Activated CD8-positive, alpha-beta memory T cell treated with anti-CD3 and anti-CD28 coated beads, Interleukin-2, amount 50 U/mL, for 4 hours (primary cell): ENCODE data around the gene SCO2.
"Not testable (repeated sequence)": the region's sequence is repeated elsewhere in the genome, so short reads cannot be mapped to it uniquely, and the experiment has no call there.

Experiments
- DNase-seq: peaks from one replicate; pipeline ENCODE4 v3.0.0-alpha.2; 2020

SCO2 gene

DNA sequence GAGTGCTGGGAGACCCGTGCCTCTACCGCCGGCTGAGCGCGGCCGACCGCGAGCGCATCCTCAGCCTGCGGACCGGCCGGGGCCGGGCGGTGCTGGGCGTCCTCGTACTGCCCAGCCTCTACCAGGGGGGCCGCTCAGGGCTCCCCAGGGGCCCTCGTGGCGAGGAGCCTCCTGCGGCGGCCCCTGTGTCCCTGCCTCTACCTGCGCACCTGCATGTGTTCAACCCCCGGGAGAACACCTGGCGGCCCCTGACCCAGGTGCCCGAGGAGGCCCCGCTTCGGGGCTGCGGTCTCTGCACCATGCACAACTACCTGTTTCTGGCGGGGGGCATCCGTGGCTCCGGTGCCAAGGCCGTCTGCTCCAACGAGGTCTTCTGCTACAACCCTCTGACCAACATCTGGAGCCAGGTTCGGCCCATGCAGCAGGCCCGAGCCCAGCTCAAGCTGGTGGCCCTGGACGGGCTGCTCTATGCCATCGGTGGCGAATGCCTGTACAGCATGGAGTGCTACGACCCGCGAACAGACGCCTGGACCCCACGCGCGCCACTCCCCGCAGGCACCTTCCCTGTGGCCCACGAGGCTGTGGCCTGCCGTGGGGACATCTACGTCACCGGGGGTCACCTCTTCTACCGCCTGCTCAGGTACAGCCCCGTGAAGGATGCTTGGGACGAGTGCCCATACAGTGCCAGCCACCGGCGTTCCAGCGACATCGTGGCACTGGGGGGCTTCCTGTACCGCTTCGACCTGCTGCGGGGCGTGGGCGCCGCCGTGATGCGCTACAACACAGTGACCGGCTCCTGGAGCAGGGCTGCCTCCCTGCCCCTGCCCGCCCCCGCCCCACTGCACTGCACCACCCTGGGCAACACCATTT is 23.8 kb upstream of the SCO2 start:
- DNase-seq, result no peak

DNA sequence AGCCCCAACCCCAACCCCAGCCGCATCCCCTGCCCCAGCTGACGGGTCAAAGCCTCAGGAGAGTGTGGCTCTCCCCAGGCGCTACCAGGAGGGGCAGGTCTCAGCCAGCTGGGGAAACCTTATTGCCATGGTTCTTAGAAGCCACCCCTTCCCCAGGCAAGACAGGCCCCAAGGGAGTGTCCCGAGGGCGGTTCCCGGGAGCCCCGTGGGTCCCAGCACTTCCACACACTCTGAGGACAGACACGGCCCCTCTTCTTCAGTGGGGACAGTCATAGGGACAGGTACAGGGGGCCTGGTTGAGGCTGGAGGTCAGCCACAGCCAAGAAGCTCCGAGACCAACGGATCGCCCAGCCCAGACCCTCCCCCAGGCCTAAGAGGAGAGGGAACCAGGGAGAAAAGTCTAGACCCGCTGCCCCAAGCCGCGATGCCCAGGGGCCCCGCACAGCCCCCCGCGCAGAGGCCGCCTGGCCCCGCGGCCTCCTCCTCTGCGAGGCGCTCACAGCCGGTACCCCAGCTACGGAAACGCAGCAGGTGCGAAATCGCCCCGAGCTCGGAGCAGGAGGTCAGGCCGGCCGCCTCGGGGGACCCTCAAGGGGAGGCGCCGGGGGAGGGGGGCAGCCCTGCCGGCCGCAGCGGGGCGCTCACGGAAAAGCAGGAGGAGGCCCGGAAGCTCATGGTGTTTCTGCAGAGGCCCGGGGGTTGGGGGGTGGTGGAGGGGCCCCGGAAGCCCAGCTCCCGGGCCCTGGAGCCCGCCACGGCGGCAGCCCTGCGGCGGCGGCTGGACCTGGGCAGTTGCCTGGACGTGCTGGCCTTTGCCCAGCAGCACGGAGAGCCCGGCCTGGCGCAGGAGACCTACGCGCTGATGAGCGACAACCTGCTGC is 22.9 kb upstream of the SCO2 start:
- peak; percentile 61 for DNase-seq

DNA sequence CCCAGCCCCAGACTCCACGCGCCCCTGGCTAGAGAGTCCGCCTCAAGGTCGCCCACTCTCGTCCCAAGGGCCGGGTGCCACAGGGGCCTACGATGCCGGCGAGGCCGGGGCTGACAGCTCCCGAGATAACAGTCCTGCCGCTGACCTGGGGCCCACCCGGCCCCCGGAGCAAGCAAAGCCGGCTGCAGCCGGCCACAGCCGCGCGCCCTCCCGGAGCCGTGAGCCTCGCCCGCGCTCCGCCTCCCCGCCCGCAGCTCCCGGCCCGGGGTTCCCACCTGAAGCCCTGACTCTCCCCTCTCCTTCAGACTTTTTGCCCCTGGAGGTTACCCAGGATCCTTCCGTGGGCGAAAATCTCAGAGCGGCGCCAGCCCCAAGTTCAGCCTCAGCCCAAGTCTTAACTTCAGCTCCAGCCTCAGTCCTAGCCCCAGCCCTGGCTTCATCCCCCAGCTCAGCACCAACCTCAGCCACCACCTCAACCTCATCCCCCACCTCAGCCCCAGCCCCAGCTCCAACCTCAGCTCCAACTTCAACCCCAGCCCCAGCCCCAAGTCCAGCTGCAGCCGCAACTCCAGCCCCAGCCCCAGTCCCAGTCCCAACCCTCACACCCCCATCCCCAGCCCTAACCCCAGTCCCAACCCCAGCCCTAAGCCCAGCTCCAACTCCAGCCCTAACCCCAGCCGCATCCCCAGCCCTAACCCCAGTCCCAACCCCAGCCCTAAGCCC is 22.0 kb upstream of the SCO2 start:
- no peak for DNase-seq

DNA sequence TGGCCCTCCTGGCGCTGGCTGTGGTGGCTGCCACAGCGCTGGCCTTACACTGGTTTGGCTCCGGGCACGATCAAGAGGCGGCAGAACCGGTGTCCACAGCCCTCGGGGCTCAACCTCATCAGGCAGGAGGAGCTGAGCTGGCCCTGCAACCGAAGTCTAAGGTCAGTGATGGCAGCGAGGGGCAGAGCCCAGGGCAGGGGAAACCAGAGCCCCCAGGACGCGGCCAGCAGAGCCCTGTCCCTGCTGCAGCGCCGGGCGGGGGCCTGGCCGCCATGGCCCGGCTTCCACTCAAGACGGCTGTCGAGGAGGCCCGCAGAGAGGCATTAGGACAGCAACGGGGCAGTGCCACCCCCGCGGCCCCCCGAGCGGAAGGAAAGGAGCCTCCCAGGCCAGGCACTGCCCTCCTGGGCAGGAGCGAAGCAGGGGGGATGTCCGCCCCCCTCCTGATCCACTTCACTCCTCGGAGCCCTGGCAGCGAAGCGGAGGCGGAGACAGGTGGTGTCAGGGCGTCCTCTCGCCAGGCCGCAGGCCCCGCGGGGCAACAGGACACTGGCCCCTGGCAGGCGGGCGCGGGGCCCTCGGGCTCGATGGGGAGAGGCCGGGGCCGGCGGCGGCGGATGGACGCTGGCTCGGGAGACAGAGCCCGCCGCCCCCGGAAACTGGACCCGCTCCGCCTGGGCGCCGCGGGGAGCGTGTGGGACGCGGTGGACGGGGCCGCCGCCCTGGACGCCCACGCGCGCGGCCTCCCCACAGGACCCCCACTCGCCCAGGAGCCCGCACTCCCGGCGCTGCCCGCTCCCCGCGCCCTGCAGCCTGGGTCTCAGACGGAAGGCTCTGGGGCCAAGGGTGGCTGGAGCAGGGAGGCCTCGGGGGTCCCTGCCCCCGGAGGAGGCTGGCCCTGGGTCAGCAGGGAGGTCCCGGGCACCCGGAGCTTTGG is 21.2 kb upstream of the SCO2 start:
- no peak for DNase-seq

DNA sequence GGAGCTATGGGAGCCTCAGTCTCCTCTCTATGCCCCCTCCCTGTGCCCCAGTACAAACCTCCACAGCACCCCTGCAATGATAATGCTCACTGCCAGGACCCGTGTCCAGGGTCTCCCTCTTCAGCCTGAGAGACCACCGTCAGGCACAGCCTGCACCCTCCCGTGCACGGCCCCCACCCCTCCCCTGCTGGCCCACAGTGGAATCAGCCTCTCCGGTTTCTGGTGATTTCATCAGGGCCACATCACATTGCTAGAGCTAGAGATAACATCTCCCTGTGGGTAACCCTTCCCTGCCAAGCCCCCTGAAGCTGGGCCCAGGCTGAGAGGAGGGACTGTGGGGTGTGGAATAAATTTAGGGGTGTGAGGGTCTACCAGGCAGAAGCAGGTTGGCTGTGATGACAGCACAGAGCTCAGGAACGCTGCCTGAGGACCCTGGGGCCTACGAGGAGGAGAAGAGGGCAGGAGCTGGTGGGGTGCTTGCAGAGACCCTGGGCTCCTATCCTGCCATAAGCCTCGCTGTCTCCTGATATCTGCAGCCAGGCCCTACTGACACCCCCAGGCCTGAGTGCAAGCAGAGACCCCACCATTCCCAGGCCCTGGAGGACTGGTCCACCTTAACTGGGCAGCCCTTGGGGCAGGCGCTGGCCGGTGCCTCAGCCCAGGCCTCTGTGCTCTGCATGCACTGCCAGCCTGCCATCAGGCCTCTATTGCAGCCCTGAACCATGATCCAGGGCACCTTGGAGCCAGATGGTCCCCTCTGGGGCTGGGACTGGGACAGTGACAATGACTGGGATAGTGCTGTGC is 20.3 kb upstream of the SCO2 start, which contains the start of gene KLHDC7B:
KLHDC7B (plus strand) TSS at position 378 of the 804 bp plus-strand sequence; CDS start at position 723, 345 bp downstream.
- DNase-seq, result no peak

DNA sequence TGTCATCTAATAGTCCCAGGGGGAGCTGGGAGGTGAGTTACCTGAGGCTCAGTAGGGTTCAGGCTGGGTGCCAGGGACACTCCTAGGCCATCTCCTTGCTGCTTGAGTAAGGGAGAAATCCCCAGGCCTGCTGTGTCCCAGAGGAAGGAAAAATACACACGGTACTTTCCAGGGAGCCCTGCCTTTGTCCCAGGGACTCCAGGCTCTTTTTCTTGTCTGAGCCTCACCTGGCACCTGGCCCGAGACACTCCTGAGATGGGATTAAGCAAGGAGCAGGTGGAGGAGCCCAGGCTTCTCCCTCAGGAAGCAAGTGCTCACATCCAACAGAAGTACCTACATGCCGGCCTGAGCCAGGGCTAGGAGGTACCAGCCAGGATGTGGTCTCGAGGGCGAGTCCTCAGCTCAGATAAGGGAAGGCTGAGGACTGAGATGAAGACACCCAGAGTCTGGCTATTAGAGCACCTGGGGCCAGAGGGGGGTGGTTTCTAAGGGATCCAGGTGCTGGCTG is 19.4 kb upstream of the SCO2 start:
- no peak for DNase-seq

DNA sequence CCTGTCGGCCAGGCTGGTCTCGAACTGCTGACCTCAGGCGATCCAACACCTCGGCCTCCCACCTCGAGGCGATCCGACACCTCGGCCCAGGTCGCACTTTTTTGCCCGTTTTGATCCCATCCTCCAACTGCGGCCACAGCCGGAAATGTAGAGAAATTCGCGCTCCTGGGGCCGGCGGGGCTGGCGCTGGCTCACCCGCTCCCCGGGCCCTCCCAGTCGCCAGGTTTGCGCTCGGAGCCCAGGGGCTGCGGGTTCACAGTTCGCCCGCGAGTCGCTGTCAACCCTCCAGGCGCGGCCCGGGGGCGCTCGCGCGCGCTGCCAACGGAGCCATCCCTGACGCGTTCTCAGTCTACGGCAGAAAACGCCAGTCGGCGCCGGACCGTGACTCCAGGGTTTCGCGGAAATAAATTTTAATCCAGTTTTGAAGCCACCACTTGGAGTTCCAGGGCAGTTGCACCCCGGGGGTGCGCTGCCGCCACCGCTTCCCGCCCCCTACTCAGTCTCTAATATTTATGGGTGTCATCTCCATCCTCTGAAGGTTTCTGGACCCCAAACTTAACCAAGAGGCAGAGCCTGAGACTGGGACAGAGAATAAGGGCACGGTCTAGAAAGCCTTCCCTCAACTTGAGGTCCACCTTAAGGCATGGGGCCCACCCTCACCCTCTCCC is 18.8 kb upstream of the SCO2 start:
- DNase-seq, result peak; percentile 84

DNA sequence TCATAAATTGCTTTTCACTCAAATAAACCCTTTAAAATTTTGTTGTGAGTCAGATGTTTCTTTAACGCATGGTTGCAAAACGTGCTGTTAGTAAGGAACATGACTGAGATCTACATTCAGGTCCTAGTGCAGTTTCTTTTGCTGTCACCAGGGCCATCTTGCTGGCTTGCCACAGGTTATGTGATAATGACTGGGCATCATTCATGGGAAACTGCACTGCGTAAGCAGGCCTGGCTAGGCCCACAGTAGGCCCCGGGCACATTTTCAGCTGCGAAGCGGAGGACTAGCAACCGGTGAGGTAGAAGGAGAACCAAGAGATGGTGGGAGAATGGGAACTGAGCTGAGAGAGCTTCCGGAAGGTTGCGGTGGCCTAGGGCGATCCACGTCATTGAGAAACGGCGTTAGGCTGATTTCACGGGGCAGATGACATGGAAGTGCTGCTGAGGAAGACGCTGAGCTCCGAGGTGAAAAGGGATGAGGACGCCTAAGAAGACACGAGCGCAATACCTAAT is 17.1 kb upstream of the SCO2 start:
- DNase-seq, result no peak

DNA sequence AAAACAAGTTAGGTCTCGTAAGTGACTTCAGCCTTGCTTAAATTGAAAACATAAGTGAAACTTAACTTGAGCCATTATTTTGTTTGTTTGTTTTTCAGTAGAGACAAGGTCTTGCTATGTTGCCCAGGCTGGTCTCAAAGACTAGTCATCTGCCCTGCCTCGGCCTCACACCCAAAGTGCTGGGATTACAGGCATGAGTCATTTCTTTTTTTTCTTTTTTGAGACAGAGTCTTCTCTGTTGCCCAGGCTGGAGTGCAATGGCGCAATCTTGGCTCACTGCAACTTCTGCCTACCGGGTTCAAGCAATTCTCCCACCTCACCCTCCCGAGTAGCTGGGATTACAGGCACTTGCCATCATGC is 16.2 kb upstream of the SCO2 start:
- DNase-seq, result not testable (repeated sequence)

DNA sequence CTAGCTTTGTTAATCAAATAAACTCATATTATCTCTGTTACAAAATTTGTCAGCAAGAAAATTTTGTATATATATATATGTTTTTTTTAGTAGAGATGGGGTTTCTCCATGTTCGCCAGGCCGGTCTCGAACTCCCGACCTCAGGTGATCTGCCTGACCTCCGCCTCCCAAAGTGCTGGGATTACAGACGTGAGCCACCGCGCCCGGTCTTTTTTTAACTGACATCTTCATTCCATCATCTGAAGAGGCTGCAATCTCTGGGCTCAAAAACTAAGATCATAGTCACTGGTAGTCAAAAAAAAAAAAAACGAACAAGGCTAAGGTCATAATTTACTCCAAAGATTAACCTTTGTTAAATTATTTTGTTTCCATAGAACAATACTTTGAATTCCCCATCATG is 15.0 kb upstream of the SCO2 start:
- no peak for DNase-seq

DNA sequence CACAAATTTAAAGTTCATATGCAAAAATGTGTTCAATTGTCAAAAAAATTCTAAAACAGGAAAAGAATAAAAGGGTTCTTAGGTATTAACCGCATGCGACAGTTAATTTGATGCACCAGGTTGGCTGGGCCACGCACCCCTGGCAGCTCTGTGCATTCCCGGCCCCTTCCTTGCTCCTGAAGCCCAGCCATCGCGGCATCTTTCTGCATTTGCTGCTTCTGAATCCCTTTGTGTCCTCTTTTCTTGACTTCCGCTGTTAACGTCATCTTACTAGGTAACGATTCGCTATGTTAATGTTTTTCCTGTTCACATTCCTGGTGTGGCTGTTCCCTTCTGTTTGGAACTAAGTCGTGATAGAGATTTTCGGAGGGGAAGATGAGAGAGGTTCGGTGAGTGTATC is 12.4 kb upstream of the SCO2 start:
- no peak for DNase-seq

DNA sequence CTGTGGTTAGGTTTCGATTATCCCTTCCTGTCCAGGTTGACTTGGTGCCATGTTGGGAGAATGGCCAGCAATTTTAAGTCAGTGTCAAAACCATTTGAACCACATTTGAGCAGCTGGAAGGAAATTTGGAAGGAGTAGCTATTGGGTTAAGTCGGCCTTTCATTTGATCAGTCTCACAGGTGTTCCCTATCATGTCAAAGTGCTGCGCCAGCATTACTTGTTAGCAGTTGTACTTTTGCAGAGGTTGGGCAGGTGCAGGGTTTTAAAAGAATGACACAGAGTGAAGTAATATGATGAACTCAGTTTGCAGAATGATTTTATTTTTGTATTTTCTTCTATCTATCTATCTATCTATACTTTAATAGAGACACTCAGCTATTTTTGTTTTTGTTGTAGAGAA is 10.8 kb upstream of the SCO2 start:
- DNase-seq, result no peak

DNA sequence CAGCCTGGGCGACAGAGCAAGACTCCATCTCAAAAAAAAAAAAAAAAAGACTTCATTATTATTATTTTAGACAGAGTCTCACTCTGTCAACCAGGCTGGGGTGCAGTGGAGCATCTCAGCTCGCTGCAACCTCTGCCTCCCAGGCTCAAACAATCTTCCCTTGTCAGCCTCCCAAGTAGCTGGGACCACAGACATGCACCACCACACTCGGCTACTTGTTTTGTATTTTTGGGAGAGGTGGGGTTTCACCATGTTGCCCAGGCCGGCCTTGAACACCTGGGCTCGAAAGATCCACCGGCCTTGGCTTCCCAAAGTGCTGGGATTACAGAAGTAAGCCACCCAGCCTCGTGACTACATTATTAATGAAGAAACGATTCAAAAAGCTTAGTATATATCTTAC is 9.7 kb upstream of the SCO2 start:
- no peak for DNase-seq

DNA sequence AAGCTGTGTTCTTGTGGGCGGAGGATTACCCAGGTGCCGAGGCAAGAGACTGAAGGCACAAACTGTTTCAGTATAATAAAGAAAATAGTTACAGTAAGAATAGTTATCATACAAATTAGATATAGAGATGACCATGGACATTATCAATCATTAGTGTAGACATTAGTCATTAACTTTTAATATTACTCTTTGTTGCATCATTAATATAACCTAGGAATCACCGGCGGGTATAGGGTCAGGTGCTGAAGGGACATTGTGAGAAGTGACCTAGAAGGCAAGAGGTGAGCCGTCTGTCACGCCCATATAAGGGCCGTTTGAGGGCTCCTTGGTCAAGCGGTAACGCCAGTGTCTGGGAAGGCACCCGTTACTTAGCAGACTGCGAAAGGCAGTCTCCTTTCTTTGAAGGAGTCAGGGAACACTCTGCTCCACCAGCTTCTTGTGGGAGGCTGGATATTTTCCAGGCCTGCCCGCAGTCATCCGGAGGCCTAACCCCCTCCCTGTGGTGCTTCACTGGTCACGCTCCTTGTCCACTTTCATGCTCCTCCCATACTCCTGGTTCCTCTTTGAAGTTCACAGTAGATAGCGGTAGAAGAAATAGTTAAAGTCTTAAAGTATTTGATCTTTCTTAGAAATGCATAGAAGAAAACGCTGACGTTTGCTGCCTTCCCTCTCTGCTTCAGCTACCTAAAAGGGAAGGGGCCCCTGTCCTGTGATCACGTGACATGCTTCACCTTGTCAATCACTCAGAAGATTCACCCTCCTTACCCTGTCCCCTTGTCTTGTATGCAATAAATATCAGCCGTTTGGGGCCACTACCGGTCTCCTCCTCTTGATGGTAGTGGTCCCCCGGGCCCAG is 8.7 kb upstream of the SCO2 start:
- not testable (repeated sequence) for DNase-seq

DNA sequence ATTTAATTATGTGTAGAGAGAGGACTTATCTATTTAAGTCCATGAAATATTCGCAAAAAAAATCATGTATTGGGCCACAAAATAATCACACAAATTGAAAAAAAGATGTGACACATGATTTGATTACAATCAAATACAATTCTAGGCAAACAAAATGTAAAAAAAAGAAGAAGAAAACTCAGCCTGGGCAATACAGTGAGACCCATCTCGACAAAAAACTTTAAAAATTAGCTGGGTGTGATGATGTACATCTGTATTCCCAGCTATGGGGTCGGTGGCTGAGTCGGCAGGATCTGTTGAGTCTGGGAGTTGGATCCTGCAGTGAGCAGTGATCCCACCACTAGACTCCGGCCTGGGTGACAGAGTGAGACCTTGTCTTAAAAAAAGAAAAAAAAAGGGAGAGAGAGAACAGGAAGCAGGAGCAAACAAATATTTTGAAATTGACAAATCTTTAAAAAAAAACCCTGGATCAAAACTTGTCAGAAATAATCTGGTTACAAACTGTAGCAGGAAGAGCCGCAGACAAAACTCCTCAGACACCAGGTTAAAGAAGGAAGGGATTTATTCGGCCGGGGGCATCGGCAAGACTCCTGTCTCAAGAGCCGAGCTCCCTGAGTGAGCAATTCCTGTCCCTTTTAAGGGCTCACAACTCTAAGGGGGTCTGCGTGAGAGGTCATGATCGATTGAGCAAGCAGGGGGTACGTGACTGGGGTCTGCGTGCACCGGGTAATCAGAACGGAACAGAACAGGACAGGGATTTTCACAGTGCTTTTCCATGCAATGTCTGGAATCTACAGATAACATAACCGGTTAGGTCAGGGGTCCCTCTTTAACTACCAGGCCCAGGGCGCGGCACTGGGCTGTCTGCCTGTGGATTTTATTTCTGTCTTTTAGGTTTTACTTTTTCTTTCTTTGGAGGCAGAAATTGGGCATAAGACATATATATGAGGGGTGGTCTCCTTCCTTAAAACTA is 7.7 kb upstream of the SCO2 start:
- DNase-seq, result no peak

DNA sequence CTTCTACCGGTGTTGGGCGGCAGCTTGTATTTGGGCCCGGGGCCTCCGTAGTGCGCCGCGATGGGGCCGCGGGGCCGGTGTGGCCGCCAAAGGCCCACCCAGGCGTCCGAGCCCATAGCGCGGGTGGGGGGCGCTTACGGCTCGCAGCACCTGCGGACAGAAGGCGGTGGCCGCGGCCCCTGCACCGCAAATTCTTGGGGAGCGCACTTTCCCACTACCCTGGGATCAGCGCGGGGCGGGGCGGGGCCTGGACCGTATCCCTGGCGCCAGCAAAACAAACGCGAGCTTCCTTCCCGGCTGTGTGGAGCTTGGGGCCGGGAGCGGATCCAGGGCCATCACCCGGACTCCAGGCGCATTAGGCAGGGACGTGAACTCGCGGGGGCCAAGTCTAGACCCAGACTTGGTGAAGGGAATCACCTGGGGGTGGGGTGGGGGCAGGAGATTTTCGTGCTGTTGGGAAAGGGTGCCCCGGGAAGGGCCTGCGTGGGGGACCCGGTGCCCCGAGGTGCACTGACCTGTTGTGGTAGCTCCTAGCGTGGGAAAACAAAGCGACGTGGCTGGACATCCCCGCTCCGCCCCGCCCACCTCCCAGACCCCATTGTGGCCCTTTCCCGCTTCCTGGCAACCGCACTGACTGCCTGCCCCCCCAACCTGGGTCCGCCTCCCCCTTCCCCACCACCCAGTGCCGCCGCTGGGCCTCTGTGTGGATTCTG is 6.7 kb upstream of the SCO2 start:
- no peak for DNase-seq

DNA sequence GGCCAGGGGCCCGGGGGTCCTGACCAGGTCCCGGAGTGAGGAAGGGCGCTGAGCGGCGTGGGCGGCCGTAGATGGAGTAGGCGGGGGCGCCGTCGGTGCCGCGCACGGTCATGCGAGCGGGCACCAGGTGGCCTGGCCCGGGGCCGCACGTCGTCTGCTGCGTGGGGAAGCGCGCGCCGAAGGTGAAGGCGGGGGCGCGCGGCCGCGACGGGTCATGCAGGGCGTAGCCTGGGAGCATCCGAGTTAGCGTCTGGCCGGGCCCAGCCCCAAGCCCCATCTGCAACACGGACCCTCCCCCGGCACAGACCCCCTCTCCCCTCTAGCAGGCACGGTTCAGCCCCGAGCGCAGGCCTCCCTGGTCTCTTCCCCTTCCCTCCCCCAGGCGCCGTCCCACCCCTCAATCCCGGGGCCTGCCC is 6.2 kb upstream of the SCO2 start:
- peak; percentile 58 for DNase-seq
